Gastrocnemius medialis (tissue), 4 donors: ENCODE measurements around the gene ORM1.

Experiments
- POLR2A ChIP-seq, 2 donors: fragments of 450-650 bp; IDR thresholded peaks; one replicate each; pipeline ENCODE4 v1.6.1; 2017; ENCODE audit warnings: antibody characterized with exemption in 2 of 2, mild to moderate bottlenecking in 2 of 2, moderate library complexity in 2 of 2
- TF ChIP-seq, protein P1 (sequence below), 5 experiments: fragments of 450-650 bp in 3 of 5; fragments of 200-600 bp in 2 of 5; sonication (generic) in 2 of 5; IDR thresholded peaks in 4 of 5; conservative IDR thresholded peaks in 1 of 5; 1 replicate in 4 of 5; 2 replicates in 1 of 5; pipeline ENCODE4 v1.5.1; 2016 to 2019; ENCODE audit warnings: antibody characterized with exemption in 5 of 5, mild to moderate bottlenecking in 3 of 5, moderate library complexity in 3 of 5

DNA sequence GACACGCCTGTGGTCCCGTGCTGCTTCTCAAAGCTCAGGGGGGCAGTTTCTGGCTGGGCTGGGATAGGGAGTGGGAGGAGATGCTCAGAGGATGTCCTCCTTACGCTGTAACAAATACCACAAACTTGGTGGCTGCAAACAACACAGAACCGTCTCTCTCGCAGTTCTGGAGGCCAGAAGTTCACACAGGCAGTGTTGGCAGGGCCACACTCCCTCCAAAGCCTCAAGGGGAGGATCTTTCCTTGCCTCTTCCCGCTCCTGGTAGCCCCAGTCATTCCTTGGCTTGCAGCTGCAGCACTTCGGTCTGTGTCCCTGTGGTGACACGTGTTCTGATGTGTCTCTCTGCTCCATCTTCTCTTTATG lies 10.4 kb upstream of the ORM1 start:
- TF ChIP-seq, protein P1, sequence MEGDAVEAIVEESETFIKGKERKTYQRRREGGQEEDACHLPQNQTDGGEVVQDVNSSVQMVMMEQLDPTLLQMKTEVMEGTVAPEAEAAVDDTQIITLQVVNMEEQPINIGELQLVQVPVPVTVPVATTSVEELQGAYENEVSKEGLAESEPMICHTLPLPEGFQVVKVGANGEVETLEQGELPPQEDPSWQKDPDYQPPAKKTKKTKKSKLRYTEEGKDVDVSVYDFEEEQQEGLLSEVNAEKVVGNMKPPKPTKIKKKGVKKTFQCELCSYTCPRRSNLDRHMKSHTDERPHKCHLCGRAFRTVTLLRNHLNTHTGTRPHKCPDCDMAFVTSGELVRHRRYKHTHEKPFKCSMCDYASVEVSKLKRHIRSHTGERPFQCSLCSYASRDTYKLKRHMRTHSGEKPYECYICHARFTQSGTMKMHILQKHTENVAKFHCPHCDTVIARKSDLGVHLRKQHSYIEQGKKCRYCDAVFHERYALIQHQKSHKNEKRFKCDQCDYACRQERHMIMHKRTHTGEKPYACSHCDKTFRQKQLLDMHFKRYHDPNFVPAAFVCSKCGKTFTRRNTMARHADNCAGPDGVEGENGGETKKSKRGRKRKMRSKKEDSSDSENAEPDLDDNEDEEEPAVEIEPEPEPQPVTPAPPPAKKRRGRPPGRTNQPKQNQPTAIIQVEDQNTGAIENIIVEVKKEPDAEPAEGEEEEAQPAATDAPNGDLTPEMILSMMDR (IDR thresholded peaks at IDR 0.05 in 4 of 5, conservative IDR thresholded peaks at IDR 0.05 in 1 of 5), result no peak
- no peak for TF ChIP-seq POLR2A (IDR thresholded peaks at IDR 0.05)
